GM10248 (cell line): ENCODE results near the gene CENPT.

Experiments
- CTCF ChIA-PET: fragments of 300-600 bp; sonication (Branson Sonifier 250); formaldehyde crosslinking; extraction: SDS; loops from one replicate; lab custom pipeline; 2021; ENCODE audit warnings: antibody characterized with exemption; lab: Yijun Ruan, JAX
- POLR2A ChIA-PET: fragments of 350-650 bp; sonication (Branson Sonifier 250); formaldehyde crosslinking; extraction: SDS; loops from one replicate; lab custom pipeline; 2020; ENCODE audit warnings: antibody characterized with exemption; lab: Yijun Ruan, JAX
- DNase-seq: peaks from one replicate; pipeline ENCODE4 v3.0.0; 2012; ENCODE audit errors: extremely low spot score
- TF ChIP-seq, protein P1 (sequence below): IDR thresholded peaks from 2 replicates; pipeline ENCODE4 v1.5.1; 2012; ENCODE audit warnings: mild to moderate bottlenecking, low read depth; ENCODE audit errors: extremely low read depth, missing control alignments, control extremely low read depth

The CENPT gene

GRCh38 chr16:67888331-67888730 is 40.8 kb upstream of the CENPT start:
- ChIA-PET POLR2A (no interaction called here), CTCF (interaction anchor here (1.0 to 2.3 kb wide), 4 partner anchors 12 to 177 kb away, joined by 3 to 10 read pairs (median 4); no protein-coding TSS in a partner anchor)

DNA sequence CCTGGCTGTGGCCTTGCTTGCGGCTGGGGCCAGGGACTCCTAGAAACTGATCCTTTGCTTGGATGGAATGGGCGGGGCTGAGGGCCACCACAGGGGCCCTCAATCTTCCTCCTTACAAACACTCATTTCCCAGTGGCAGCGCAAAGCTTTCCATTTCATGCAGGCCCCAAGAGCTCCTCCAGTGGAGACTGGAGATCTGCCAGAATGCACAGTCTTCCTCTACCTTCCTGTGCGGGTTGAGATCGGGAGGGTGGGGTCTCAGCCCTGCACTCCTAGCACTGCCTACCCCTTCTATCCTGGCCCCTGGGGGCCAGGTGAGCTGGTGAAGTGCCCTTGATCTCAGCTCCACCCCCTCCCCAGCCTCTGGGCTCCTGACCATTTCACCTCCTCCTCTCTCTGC is 38.9 kb upstream of the CENPT start:
- POLR2A ChIA-PET: interaction anchor here (0.6 kb wide), 1 partner anchor 154 kb away, joined by 4 read pairs; no protein-coding TSS in a partner anchor
- CTCF ChIA-PET: interaction anchor here (0.9 to 5.7 kb wide), 12 partner anchors 9 to 365 kb away, joined by 3 to 72 read pairs (median 4); partner anchors contain the start of gene EDC4
- TF ChIP-seq, protein P1, sequence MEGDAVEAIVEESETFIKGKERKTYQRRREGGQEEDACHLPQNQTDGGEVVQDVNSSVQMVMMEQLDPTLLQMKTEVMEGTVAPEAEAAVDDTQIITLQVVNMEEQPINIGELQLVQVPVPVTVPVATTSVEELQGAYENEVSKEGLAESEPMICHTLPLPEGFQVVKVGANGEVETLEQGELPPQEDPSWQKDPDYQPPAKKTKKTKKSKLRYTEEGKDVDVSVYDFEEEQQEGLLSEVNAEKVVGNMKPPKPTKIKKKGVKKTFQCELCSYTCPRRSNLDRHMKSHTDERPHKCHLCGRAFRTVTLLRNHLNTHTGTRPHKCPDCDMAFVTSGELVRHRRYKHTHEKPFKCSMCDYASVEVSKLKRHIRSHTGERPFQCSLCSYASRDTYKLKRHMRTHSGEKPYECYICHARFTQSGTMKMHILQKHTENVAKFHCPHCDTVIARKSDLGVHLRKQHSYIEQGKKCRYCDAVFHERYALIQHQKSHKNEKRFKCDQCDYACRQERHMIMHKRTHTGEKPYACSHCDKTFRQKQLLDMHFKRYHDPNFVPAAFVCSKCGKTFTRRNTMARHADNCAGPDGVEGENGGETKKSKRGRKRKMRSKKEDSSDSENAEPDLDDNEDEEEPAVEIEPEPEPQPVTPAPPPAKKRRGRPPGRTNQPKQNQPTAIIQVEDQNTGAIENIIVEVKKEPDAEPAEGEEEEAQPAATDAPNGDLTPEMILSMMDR: no peak
- no peak for DNase-seq

More at GRCh38 chr16:67888331-67888730, 40.8 kb upstream of the CENPT start:
- TF ChIP-seq, protein P1: no peak
- DNase-seq: no peak

GRCh38 chr16:67885976-67886375 is 38.5 kb upstream of the CENPT start:
- POLR2A ChIA-PET: no interaction called here
- CTCF ChIA-PET: interaction anchor here (0.9 to 5.7 kb wide), 12 partner anchors 9 to 365 kb away, joined by 3 to 72 read pairs (median 4); partner anchors contain the start of gene EDC4

GRCh38 chr16:67885545-67885944 is 38.1 kb upstream of the CENPT start:
- DNase-seq: no peak
- ChIA-PET CTCF (interaction anchor here (0.9 to 5.7 kb wide), 10 partner anchors 7 to 364 kb away, joined by 3 to 72 read pairs (median 4); partner anchors contain the start of genes EDC4 and PSKH1), POLR2A (no interaction called here)
- TF ChIP-seq, protein P1: no peak

More at GRCh38 chr16:67885976-67886375, 38.5 kb upstream of the CENPT start:
- TF ChIP-seq, protein P1: no peak
- no peak for DNase-seq

DNA sequence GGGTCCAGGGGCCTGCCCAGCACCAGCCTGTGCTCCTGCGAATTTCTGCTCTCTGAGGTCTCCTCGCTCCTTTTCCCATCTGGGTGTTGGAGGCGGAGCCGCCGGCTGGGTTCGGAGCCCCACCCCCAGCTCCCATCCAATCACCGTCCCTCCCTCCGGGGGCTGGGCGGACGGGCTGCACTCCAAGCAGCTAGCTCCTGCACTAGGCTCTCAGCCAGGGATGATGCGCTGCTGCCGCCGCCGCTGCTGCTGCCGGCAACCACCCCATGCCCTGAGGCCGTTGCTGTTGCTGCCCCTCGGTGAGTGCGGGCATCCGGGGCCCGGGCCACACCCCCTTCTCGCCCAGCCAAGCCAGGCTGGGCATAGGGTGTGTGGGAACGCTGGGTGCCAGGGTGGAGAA is 37.2 kb upstream of the CENPT start, which contains the start of gene NRN1L:
Gene NRN1L (plus strand): TSS at position 202 of the 400 bp plus-strand sequence. CDS start 19 bp downstream, at position 221.
- POLR2A ChIA-PET: no interaction called here
- CTCF ChIA-PET: interaction anchor here (0.9 to 5.7 kb wide), 23 partner anchors 8 to 345 kb away, joined by 3 to 72 read pairs (median 11); partner anchors contain the start of genes DDX28, DUS2, EDC4 and PSKH1

GRCh38 chr16:67883872-67884261 is 36.4 kb upstream of the CENPT start:
- peak; percentile 85 for DNase-seq
- ChIA-PET CTCF (interaction anchor here (0.7 to 5.7 kb wide), 49 partner anchors 9 to 346 kb away, joined by 3 to 72 read pairs (median 5); partner anchors contain the start of genes DDX28, DUS2, EDC4 and PSKH1), POLR2A (no interaction called here)
- TF ChIP-seq, protein P1: peak; percentile 88

More for the DNA sequence above, 37.2 kb upstream of the CENPT start, which contains the start of gene NRN1L:
- TF ChIP-seq, protein P1: no peak
- DNase-seq: no peak
